NOMO-1 treated with DMSO at 0.1 percent for 48 hours (cell line): ENCODE measurements around the gene SIGLEC15.
"Not testable (repeated sequence)": the region's sequence is repeated elsewhere in the genome, so short reads cannot be mapped to it uniquely, and the experiment has no call there.

ENCODE experiments used
- DNase-seq: peaks from one replicate; lab custom pipeline; 2025; ENCODE audit not compliant: unreplicated experiment; lab: John Stamatoyannopoulos, UW

The SIGLEC15 gene

DNA sequence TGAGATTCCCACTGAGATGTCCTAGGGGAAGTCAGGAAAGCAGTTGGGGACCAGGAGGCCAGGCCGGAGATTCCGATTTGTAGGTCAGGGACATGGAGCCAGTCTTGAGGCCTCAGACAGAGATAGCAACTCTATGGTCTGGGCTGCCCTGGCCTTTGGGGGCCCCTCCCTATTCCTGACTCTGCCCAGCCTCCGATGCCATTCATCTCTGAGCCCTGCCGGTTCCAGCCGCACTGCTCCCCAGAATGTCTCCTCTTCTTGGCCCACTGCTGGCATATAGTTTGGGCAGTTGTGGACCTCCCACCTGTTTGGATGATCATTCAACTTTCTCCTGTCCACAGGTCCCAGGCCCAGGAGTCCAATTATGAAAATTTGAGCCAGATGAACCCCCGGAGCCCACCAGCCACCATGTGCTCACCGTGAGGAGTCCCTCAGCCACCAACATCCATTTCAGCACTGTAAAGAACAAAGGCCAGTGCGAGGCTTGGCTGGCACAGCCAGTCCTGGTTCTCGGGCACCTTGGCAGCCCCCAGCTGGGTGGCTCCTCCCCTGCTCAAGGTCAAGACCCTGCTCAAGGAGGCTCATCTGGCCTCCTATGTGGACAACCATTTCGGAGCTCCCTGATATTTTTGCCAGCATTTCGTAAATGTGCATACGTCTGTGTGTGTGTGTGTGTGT is 16.4 kb downstream of the SIGLEC15 start:
- DNase-seq = no peak

DNA sequence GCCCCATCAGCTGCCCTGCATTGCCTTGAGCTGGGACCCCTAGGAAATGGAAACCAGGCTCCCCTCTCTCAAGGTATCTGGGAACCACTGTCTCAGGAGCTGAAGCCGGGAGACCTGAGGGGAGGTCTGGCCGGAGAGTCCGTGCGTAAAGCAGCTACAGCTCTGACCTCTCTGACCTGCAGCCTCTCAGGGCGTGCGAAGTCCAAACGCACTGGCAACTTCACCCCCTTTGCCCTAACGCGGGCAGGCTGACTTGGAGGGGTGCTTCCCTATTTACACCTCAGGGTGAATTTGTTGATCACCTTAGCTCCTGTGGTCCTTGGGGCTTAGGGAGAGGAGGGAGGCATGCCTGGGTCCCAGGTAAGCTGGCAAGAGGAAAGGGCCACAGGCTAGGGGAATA is 17.5 kb downstream of the SIGLEC15 start:
- DNase-seq = no peak

DNA sequence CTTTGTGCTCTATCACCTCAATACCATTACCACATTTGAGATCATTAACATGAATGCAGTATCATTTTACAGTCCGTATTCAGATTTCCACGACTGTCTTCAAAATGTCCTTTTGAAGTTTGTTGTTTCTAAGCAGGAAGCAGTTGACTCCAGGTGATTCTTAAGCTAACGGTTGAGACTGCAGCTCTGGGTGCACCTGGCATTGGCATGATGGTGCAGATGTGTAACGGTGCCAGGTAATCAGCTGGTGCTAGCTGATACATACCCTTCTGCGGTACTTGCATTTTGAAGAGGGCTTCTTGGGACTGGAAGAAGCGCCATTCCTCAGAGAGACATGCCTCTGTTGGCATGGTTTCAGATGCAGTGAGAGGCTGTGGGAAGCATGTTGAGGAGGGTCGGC is 19.5 kb downstream of the SIGLEC15 start:
- no peak for DNase-seq

DNA sequence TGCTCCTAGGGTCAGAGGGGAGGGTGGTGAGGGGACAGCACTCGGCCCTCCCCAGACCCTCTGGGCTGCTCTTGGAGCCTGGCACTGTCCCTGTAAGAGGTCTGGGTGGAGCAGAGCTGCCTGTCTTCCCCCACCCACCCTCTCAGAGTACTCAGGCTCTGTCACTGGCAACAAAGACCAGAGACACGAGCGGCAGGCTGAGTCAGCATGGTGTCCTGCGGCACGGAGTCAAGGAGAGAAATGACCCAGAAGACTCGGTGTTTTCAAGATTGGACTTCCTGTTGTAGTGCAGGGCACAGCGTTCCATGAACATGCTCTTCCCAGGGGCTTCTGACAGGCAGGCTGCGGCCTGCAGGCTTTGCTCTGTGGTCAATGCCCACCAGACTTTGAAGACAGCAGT is 19.9 kb downstream of the SIGLEC15 start:
- no peak for DNase-seq

DNA sequence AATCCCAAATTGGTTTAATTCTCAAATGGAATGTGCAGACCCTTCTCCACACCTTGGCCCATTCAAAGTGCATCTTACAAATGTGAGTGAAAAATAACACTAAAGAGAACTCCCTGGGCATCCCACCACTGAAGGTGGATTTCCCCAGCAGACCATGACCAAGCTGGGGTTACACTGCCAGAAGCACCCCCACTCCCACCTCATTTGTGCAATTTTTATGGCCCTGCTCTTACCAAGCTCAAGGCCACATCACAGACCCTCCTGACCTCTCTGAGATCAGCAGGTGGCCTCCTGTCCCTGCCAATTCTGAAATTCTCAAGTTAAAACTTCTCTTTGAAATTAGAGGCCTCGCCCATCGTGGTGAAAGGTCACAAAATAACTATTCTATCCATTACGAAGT is 21.6 kb downstream of the SIGLEC15 start:
- DNase-seq = no peak

DNA sequence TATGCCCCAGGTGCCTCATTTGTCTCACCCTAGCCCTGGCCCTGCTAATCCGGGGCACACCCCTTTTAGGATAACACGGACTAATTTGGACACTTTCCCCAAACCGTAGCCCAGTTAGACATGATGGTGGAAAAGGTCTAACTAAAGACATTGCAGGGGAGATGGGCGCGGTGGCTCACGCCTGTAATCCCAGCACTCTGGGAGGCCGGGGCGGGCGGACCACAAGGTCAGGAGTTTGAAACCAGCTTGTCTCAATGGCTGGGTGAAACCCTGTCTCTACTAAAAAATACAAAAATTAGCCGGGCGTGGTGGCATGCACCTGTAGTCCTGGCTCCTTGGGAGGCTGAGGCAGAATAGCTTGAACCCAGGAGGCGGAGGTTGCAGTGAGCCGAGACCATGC is 23.2 kb downstream of the SIGLEC15 start:
- DNase-seq = not testable (repeated sequence)

DNA sequence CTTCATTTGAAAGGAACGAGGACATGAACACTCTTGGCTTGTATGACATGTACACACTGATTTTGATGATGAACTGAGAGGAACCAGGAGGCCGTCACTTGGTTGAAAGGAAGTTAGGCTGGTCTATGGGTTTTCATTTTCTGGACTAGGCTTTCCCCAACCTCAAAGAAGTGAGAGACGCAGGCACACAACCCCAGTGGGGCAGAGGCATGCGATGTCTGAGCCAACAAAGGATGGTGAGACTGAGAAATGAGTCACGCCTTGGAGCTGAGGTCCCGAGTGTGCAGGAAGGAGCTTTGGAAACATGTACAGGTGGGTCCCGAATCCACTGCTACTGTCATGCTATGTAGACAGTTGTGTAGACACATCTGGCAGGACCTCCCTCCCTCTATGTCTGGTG is 24.1 kb downstream of the SIGLEC15 start:
- DNase-seq = no peak

DNA sequence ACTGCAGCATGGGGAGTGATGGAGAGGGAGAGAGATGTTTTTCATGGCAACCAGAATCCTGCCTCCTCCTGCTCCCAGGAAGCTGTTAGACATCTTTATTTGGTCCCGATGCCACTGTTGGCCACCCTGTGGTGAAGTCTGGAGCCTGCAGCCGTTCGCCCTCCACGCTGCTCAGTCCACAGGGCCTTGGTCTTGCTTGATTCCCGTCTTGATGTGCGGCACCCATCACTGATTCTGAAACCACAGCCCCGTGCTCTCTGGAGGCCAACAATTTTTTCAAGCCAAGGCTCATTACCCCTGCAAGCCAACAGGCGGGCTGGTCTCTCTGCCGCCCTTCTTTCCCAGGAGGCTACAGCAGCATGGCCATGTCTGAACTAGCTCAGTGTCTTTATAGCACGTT is 24.5 kb downstream of the SIGLEC15 start:
- no peak for DNase-seq

DNA sequence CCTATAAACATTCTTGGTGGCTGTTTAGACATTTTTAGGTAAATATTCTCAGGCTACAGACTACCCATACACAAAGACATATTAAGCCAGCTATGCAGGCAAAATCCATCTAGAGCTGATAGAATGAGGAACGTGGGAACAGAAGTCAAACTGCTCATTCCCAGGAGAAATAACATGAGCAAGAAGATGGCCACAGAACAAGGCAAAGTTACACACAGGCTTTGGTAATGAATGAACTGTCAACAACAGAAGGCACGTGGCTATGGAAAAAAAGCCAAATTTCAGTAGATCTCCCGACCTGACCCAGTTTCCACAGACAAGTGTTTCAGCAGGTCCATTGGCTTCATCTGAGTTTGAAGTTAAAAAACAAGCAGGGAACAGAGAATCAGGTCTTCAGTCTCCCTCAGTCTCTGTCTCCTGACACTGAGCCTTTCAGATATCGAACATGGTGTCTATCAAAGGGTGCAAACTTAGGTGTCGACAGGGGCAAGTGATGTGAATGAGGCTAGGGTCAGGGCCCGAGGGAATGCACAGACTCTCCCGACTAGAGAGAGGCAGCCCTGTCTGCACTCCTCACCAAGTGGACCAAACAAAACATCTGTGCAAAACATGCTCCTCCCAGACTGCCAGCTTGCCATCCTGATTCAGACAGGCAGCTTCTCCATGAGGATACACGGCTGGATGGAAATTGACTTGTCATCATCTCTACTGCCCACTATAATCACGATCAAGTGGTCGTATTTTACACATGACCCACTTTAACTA is 25.9 kb downstream of the SIGLEC15 start:
- DNase-seq = no peak

DNA sequence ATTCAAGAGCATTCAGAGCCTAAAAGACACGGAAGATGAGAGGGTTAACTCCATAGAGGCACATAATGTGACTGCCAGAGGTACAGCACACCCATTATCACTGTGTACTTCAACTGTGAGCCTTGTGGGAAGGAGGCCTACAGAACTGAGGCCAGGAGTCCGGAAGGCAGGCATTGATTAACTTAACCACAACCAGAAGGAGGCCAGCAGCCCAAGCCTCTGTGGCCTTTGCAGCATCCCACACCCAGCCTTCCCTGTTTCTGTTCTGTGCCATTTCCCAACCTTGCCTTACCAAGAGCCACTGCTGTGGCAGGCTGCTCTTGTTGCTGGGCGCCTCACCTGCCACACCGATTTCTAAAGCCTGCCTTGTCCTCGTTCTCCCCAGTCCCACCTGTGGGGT is 27.2 kb downstream of the SIGLEC15 start:
- no peak for DNase-seq

DNA sequence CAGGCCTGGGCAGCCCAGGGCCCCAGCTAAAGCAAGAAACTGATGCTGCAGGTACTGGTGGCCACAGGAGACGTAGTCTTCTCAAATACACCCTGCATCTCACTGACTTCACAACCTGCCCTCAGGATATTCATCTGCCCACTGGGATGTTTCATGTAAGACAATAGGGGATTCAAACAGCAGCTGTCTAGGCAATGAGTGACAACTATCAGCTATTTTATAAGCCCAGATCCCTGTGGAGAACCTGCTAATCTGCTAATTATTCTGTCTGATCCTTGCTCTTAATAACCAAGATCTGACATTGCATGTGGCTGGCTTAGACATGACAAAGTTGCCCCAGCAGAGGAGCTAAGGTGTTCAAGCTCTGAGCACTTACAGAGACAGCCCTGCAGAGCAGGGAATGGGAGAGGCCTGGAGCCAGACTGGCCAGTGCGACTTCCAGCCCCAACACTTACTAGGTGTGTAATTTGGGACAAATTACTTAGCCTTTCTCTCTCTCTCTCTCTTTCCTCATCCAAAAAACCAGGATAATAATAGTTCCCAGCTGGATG is 28.6 kb downstream of the SIGLEC15 start:
- DNase-seq = no peak

DNA sequence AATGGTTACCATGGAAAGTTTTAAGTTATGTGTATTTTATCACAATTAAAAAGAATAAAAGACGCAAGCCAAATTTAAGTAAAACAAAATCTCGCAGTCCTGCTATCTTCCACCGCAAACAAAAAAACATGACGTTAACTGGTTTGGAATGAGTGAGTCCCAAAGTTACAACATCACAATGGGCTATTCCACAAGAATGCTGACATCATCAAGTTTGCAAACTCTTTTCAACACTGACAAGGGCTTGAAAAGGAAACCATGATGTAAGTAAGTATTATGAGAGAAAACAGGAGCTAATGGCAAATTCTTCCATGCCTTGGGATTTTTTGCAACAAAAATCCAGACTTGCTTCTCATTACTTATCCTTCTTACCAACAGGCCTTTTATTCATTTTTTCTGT is 31.1 kb downstream of the SIGLEC15 start:
- DNase-seq = no peak

DNA sequence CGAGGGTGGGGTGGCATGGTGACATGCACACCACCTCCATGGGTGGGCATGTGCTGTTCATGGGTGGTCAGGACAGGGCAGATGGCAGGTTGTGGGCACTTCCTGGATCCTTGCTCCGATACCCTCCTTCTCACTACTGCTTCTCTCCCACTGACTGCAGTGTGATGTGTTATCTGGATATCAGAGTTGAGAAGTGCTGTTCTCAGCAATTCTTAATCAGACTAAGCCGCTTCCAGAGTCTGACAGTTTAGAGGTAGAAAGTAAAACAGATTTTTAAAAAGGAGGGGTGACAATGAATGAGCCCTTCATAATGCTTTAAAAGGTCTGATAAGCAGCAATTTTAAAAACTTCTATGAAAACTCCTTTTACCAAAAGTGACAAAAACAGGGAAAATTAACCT is 33.9 kb downstream of the SIGLEC15 start:
- DNase-seq = no peak

DNA sequence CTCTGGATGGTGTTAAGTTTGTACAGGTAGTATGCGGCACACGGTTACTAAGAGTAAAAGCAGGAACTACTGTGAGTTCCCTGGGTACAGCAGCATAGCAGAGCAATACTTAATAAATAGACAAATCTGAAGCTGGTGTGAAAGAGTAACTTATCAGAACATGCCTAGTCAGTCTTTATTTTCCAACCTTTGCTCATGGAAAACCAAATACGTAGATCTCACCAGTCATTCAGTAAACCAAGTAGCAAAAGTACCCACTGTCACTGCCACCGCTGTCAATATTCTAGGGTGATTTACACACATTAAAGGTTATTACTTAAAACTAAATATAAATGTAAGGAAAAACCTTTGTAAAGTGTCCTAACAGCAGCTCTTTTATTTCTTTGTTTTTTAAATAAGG is 35.0 kb downstream of the SIGLEC15 start:
- DNase-seq = no peak

DNA sequence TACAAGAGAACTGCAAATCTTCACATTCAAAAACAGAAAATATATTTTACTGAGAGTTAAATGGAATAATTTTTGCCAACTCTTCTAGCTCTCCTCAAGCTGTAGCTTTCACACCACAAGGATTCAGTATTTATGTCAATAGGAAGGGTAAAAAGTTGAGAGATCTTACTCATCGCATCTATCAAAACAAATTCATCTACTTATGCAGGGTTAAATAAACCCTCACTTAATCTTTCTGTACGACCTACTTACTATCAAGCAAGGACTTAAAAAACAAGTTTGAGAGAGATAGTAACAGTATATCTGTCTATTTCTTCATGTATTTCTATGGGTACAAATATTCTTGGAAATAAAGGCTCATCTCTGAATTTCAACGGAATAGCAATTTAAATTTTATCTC is 35.5 kb downstream of the SIGLEC15 start:
- DNase-seq = no peak

DNA sequence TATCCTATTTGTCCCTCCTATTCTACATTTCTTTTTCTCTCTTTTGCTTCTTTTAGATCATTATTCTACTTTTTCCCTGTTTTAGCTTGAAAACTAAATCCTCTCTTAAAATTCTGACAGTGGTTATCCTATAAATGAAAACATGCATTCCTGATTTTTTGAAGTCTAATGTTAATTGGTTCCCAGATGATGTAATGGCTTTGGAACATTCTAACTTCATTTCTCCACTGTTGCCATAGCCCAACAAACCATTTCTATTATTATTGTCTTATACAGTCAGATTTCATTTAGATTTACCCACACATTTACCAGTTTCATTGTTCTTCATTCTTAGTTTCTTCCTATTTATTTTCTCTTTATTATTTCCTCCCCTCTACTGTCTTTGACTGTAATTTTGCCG is 36.5 kb downstream of the SIGLEC15 start:
- DNase-seq = no peak

DNA sequence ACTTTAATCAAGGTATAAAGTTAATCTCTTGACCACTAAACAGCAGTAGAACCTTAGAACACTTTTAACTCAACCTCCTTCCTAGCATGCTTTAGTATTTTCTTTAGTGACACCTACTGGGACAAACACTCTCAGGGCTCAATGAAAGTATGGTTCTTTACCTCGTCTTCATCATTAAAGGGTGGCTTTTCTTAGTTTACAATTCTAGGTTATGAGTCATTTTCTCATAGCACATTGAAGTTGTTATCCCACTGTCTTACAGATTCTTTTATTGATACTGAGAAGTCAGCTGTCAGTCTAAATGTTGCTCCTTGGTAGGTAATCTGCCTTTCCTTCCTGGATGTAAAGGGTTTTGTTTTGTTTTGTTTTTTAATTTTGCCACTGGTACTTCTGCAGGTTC is 38.0 kb downstream of the SIGLEC15 start:
- no peak for DNase-seq

DNA sequence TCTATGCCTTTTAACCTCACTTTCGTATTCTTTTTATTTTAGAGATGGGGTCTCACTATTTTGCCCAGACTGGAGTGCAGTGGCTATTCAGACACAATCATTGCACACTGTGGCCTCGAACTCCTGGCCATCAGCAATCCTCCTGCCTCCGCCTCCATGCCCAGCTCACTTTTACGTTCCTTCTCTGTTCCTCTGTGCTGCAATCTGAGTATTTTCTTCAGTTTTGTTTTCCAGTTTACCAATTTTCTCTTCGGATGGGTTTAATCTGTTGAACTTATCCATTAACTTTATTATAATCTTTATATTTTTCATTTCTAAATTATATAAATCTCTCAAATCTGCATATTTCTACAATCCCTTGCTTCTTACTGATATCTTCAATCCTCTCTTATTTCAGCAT is 38.6 kb downstream of the SIGLEC15 start:
- no peak for DNase-seq

DNA sequence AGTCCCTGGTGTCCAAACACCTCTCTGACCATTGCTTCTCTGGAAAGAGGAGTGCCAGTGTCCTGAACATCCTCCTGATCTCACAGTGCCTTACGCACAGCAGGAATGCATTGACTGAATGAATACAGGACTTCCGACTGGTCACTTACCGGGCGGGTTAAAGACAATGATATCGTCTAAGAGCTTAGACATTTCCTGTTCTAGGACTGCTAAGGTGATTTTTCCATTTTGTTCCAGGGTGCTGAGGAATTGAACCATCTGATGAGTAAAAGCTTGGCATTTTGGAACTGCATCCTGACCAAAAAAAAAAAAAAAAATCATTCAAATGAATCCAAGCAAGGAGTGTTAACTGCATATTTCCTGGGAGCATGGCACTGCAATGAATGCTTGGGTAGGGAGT is 40.0 kb downstream of the SIGLEC15 start:
- no peak for DNase-seq

DNA sequence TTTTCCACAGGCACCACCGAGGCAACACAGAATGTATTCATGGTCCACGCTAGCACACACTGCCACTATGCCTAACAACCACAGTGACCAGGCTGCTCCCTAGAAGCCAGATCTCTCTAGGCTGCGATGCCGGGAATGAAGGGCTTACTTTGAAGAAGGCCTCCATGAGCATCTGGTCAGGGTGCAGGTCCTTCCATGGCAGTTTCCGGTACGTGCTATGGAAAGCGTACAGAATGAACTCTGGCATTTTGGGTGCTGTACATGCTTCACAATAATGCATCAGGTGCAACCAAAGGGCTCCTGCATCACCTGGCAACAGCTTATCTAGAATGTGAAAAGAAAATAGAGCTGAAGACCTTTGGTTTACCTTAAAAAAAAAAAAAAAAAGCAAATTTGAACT is 44.9 kb downstream of the SIGLEC15 start:
- no peak for DNase-seq

DNA sequence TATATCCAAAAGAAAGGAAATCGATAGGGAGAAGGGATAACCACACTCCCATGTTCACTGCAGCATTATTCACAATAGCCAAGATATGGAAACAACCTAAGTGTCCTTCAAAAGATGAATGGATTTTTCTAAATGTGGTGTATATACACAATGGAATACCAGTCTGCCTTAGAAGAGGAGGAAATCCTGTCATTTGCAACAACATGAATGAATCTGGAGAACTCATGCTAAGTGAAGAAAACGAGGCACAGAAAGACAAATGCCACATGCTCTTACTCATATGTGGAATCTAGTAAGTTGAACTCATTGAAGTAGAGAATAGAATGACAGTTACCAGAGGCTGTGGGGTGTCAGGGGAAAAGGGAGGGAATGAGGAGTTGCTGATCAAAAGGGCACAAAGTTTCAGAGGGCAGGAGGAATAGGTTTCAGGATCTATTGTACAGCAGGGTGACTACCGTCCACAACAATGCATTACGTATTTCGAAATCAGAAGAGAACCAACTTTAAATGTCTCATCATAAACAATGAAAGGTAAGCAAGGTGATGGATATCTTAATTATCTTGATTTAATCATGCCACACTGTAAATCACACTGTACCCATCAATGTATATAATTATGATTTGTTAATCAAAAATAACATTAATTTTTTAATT is 46.1 kb downstream of the SIGLEC15 start:
- no peak for DNase-seq
